GM19463 (cell line): ENCODE measurements around the gene NPM1.
"Not testable (repeated sequence)": the region's sequence is repeated elsewhere in the genome, so short reads cannot be mapped to it uniquely, and the experiment has no call there.

Experiments used
- ATAC-seq: cut with Tn5 transposase; IDR thresholded peaks from one replicate; pipeline ENCODE4 v1.9.1; 2021; ENCODE audit warnings: mild to moderate bottlenecking, moderate library complexity; ENCODE audit not compliant: unreplicated experiment

NPM1 gene

DNA sequence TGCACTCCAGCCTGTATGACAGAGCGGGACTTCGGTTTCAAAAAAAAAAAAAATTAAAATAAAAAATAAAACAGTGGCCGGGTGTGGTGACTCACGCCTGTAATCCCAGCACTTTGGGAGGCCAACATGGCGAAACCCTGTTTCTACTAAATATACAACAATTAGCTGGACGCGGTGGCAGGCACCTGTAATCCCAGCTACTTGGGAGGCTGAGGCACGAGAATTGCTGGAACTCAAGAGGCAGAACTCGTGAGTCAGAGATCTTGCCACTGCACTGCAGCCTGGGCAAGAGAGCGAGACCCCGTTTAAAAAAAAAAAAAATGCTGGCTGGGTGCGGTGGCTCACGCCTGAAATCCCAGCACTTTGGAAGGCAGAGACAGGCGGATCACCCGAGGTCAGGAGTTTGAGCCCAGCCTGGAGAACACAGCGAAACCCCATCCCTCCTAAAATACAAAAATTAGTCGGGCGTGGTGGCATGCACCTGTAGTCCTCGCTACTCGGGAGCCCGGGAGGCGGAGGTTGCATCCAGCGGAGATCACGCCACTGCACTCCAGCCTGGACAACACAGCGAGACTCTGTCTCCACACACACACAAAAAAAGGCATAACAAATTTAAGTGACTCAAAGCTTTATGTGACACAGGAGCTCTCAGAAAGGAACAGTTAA is 1.5 kb upstream of the NPM1 start:
- no peak for ATAC-seq

DNA sequence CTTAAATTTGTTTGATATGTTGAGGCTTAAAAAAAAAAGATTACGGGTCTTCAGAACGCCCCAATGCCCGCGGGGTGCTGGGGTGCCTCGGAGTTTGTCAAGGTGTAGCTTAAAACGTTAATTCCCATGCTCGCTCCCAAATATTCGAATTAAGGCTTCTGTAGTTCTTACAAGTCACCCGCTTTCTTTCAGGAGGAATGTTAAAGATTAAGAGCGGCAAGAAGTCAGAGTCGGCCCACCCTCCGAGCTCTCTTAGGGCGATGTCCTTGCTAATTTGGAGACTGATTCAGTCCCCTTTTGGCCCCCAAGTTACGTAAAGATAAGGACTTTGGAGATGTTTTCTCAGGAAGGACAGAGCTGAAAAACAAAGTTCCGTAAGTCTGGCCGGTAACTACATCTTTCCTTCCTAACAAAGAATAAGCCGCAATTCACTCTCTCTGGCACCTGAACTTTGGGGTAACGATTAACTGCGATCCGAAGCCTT is 746 bp upstream of the NPM1 start:
- no peak for ATAC-seq

DNA sequence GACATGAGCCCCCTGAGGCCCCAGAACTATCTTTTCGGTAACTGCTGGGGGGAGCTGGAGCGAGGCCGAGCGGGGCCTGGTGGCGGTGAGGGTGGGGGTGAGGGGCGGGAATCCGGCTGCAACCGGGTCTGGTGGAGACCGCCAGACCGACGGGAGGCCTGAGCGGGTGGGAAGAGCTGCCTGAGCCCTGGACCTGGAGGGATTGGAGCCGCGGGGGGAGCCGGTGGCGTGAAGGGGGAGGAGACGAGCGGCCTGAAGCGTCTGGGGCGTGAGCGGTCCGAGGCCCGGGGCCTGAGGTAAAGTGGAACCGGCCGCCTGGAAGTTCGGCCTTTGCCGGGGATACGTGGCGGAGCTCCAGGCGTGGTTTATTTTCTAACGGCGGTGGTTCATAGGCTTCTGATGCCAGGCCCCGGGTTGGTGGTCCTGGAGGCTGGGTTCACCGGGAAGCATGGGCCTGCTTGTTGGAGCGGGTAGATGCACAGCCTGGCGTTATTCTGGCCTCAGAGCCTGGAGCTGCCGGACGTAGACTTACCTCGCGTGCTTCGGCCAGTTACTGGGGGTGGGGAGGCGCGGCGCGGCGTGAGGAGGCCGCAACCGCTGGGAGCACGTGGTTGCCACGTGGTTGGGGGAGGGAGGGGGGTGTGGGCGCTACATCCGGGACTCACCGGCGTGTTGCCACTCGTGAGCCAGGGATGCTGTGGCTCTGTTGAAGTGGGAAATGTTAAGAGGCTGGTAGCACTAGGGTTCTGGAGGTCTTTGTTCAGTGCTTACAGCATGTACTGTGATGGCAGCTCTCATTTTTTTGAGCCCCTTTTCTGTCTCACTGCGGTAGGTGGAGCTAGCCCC is 544 bp downstream of the NPM1 start:
- ATAC-seq: peak; percentile 32

DNA sequence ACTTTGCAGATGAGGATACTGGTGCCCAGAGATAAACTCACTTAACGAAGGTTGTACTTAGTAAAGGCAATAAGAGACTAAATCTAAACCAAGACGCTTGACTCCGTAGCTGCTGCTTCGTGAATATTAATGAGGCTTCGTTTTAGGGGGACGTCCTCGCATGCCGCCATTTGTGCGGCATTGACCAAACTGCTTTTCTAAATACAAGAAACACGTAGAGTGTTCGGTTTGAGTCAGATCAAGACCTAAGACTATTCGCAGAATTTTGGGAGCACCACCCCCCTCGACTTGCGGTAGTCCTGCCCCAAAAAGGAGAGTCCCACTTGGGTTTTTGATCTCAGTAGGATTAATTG is 1.1 kb downstream of the NPM1 start:
- no peak for ATAC-seq

DNA sequence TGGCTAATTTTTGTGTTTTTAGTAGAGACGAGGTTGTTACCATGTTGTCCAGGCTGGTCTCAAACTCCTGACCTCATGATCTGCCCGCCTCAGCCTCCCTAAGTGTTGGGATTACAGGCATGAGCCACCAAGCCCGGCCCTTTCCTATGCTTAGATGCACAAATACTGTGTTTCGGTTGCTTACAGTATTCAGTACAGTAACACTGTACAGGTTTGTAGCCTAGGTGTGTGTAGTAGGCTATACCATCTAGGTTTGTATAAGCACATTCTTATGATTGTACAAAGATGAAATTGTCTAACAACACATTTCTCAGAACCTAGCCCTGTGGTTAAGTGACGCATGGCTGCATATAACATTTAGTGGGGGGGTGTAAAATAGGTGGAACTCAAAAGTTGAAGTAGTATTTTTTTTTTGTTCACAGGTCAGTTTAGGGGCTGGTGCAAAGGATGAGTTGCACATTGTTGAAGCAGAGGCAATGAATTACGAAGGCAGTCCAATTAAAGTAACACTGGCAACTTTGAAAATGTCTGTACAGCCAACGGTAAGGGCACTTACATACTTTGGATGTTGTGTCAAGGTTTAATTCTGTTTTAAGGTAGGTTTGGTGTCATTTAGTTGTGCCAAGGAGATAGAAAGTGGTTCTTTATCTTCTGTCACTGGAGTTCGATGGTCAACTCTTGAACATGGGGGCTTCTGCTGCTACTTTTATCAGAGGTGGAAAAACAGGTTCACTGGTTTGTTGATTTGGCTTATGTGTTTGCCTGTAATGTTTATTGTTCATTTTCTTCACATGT is 3.4 kb downstream of the NPM1 start:
- no peak for ATAC-seq

DNA sequence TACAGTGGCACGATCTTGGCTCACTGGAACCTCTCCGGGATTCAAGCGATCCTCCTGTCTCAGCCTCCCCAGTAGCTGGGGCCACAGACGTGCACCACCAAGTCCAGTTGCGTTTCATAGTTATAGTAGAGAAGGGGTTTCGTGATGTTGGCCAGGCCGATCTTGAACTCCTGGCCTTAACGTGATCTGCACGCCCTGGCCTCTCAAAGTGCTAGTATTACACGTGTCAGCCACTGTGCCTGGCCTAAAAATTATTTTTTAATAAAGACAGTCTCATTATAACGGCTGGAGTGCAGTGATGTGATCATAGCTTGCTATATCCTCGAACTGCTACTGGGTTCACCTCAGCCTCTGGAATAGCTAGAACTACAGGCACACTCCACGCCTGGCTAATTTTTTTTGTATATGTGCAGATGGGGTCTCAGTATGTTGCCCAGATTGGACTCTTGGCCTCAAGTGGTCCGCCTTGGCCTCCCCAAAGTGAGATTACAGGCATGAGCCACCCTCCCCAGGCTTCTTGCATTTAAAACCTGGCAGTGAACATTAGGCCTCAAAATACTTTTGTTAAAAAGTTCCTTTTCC is 4.4 kb downstream of the NPM1 start:
- ATAC-seq: no peak

DNA sequence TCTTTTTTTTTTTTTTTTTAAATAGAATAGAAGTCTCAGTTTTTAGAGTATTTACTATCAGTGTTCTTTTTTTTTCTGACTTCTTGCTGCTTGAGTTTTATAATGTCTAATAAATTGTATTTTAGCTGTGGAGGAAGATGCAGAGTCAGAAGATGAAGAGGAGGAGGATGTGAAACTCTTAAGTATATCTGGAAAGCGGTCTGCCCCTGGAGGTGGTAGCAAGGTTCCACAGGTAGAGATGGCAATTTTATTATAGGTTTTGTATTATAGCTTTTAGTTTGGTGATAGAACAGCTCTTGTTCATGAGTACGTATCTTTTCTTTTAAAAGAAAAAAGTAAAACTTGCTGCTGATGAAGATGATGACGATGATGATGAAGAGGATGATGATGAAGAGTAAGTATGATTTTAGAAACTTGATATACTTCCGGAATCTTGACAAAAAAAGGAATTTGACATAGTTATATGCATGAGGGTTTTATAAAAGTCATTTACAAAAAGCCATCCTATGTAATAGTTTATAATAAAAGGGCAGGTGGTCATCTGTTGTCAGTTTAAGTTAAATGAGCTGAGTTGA is 5.0 kb downstream of the NPM1 start:
- ATAC-seq: no peak

DNA sequence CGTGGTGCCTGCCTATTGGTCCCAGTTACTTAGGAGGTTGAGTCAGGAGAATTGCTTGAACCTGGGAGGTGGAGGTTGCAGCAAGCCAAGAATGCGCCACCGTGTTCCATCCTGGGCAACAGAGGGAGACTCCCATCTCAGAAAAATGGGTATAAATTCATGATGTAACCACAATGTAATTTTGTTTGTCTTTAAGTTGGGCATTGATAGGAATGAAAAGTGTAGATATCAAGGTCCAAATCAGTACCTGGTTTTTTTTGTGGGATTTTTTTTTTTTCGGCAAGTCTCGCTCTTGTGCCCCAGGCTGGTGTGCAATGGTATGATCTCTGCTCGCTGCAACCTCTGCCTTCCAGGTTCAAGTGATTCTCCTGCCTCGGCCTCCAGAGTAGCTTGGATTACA is 7.4 kb downstream of the NPM1 start:
- ATAC-seq: no peak

DNA sequence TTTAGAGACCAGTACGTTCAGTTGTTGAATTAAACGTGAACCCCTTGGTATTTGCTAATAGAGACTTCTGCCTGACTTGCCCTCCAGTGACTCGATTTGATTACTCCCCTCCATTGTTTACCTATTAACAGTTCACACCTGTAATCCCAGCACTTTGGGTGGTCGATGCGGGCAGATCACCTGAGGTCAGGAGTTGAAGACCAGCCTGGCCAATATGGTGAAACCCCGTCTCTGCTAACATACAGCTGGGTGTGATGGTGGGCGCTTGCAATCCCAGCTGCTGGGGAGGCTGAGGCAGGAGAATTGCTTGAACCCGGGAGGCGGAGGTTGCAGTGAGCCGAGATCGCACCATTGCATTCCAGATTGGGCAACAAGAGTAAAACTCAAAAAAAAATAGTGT is 8.9 kb downstream of the NPM1 start:
- not testable (repeated sequence) for ATAC-seq

DNA sequence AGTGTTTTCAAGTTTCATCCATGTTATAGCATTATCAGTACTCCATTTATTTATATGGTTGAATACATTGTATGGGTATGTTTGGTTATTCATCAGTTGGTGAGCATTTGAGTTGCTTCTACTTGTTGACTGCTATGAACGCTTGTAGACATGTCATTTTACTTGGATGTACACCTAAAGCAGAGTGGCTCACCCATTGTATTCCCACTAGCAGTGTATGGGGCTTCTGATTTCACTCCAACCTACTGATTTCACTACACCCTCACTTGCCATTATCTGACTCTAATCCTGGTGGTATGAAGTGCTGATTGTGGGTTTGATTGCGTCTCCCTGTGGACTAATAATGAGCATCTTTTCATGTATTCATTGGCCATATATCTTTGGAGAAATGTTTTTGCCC is 9.5 kb downstream of the NPM1 start:
- ATAC-seq: no peak

DNA sequence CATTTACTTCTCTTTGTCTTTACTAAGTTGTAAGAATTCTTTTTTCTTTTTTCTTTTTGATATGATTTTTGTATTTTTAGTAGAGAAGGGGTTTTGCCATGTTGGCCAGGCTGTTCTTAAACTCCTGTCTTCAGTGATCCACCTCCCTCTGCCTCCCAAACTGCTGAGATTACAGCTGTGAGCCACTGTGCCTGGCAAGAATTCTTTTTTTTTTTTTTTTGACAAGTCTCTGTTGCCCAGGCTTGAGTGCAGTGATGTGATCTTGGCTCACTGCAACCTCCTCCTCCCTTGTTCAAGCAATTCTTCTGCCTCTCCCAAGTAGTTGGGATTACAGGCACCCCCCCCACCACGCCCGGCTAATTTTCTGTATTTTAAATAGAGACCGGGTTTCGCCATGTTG is 9.9 kb downstream of the NPM1 start:
- ATAC-seq: no peak

DNA sequence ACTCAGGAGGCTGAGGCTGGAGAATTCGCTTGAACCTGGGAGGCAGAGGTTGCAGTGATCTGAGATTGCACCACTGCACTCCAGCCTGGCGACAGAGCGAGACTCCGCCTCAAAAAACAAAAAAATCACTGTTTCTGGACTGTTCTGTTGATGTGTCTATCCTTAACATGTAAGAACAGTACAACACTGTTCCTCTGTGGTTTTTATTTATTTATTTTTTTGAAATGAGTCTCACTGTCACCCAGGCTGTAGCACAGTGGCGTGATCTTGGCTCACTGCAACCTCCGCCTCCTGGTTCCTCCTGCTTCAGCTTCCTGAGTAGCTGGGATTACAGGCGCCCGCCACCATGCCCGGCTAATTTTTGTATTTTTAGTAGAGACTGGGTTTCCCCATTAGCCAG is 11.0 kb downstream of the NPM1 start:
- not testable (repeated sequence) for ATAC-seq

DNA sequence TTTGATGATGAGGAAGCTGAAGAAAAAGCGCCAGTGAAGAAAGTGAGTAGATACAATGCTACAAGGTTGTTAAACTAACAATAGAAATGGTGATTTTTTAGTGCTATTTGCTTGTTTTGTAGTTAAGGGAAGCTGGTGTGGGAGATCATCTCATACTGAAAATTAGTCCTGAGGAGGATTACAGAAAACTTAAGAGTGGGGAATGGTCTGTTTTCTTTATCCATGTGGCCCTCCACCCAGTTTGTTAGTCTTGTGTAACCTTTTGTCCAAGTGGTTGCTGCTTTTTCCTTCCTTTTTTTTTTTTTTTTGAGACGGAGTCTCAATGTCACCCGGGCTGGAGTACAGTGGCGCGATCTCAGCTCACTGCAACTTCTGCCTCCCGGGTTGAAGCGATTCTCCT is 12.5 kb downstream of the NPM1 start:
- ATAC-seq: no peak

DNA sequence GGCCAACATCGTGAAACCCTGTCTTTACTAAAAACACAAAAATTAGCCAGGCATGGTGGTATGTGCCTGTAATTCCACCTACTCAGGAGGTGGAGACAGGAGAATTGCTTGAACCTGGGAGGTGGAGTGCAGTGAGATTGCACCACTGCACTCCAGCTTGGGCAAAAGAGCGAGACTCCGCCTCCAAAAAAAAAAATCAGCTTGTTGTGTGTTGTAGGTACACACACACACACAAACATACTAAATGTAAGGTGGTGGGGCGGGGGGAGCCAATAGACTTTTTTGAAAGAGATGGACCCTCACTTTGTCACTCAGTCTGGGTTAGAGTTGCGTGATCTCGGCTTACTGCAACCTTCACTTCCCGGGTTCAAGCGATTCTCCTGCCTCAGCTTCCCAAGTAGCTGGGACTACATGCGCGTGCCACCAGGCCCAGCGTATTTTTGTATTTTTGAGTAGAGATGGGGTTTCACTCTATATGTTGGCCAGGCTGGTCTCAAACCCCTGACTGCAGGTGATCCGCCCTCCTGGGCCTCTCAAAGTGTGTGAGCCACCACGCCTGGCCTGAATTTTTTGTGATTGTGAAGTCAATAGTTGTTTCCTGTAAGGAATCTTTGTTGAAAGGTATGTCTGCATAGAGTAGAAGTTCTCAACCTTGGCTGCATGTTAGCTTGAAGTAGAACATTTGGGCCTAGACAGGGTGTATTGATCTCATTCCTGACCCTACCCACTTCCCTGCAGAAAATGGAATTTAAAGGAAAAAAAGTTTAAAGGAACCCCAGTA is 13.7 kb downstream of the NPM1 start:
- no peak for ATAC-seq

DNA sequence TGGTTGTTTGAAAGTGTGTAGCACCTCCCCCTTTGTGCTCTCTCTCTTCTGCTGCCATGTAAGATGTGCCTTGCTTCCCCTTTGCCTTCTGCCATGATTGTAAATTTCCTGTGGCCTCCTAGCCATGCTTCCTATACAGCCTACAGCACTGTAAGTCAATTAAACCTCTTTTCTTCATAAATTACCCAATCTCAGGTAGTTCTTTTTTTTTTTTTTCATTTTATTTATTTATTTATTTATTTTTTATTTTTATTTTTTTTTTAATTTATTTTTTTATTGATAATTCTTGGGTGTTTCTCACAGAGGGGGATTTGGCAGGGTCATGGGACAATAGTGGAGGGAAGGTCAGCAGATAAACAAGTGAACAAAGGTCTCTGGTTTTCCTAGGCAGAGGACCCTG is 15.1 kb downstream of the NPM1 start:
- ATAC-seq: not testable (repeated sequence)

DNA sequence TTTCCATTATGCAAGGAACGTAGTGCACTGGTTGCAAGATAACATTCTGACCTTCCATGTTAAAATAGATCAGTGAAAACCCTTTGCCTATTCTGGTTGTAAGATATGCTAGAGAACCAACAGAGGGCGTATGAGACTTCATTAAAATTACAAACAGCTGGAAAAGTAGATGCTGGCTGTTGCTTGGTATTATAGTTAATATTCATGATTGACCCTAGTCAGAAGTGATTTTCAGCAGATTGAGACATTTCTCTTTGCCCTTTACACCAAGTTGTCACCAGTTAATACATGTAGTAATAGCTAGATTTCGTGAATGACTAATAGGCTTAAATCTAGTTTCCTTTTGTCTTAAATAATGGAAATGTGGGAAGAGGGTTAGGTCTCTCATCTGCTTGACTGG is 18.0 kb downstream of the NPM1 start:
- no peak for ATAC-seq

DNA sequence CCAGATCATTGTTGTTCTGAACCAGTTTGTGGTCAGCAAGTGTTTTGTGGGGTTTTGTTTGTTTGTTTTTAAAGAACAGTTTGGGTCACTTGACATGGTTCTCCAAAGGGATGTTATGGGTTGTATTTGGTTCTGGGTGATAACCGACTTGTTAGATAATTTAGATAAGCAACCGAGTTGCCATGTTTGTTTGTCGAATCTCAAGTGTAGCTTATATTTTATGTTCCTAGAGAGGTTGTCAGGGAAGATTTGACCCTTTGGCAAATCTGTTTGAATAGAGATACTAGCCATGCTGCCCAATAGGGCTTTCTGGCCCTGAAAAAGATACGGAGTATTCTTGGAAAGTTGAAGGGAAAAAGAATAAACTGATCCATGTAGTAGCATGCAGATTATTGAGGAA is 19.6 kb downstream of the NPM1 start:
- no peak for ATAC-seq

DNA sequence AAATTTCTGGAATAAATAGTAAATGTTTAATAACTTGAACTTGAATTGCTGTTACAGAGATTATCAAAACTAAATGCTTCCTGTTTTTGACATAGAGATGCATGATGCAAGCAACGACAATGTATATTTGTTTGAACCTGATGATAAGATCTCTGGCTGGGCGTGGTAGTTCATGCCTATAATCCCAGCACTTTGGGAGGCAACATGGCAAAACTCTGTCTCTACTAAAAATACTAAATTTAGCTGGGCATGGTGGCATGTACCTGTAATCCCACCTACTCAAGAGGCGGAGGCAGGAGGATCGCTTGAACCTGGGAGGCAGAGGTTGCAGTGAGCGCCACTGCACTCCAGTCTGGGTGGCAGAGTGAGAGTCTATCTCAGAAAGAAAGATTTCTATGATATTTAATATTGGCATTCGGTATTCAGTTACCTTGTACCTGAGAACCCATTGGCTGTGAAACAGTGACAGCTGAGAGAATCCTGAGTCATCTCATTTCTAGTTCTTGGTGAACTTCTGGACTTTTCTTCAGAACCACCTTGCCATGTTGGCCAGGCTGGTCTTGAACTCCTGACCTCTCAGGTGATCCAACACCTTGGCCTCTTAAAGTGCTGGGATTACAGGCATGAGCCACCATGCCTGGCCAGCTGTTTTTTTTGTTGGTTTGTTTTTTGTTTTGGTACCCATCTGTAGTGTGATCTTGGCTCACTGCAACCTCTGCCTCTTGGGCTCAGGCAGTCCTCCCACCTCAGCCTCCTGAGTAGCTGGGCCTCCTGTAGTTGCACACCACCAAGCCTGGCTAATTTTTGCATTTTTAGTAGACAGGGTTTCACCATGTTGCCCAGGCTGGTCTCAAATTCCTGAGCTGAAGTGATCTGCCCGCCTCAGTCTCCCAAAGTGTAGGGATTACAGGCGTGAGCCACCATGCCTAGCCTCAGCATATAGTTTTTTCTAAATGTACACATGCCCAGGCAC is 21.8 kb downstream of the NPM1 start:
- ATAC-seq: no peak

DNA sequence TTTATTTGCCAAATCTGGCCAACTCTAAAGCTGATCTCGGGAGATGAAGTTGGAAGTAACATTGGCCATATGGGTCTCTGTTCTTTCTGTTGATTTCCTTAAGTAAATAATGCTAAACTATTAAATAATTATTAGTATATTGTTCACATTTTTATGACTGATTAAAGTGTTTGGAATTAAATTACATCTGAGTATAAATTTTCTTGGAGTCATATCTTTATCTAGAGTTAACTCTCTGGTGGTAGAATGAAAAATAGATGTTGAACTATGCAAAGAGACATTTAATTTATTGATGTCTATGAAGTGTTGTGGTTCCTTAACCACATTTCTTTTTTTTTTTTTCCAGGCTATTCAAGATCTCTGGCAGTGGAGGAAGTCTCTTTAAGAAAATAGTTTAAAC is 22.5 kb downstream of the NPM1 start:
- ATAC-seq: no peak
